Kidney (tissue), 14 donors: ENCODE results near the gene C10orf67. TPM values are rescaled to one million over a fixed set of nuclear protein-coding genes. Genes with fewer than 3 reads are reported as not detected.
"Not testable (repeated sequence)": the region's sequence is repeated elsewhere in the genome, so short reads cannot be mapped to it uniquely, and the experiment has no call there.

Experiments
- DNase-seq, 5 donors: peaks; one replicate each; pipeline ENCODE4 v3.0.0-alpha.2; 2013 to 2020
- FAIRE-seq: peaks from 2 replicates; lab custom pipeline; 2012; peaks lifted over from hg19 to GRCh38; lab: Jason Lieb, UNC
- H3K27ac ChIP-seq, 2 donors: one replicate each; pipeline ENCODE4 v1.7.0; 2013; ENCODE audit warnings: low read depth in 2 of 2, low read length in 2 of 2, inconsistent platforms in 1 of 2
- H3K27me3 ChIP-seq: one replicate; pipeline ENCODE4 v1.7.1; 2013; ENCODE audit warnings: low read length, inconsistent platforms; ENCODE audit not compliant: control insufficient read depth, insufficient read depth
- H3K36me3 ChIP-seq, 3 donors: one replicate each; pipeline versions ENCODE4 v1.7.0 to v1.7.1; 2013; ENCODE audit warnings: low read length in 3 of 3, control low read depth in 1 of 3, inconsistent platforms in 1 of 3; ENCODE audit not compliant: insufficient read depth in 3 of 3, control insufficient read depth in 2 of 3
- H3K4me1 ChIP-seq, 3 donors: one replicate each; pipeline versions ENCODE4 v1.7.0 to v1.7.1; 2013; ENCODE audit warnings: low read length in 3 of 3, inconsistent platforms in 1 of 3, low read depth in 1 of 3; ENCODE audit not compliant: control insufficient read depth in 2 of 3, insufficient read depth in 2 of 3
- H3K4me3 ChIP-seq, 3 donors: one replicate each; pipeline versions ENCODE4 v1.7.0 to v1.8.1; 2013; ENCODE audit warnings: low read length in 3 of 3, control low read depth in 1 of 3, inconsistent platforms in 1 of 3
- H3K9ac ChIP-seq, 3 donors: one replicate each; pipeline versions ENCODE4 v1.7.0 to v1.7.1; 2013; ENCODE audit warnings: low read length in 3 of 3, control low read depth in 1 of 3, inconsistent platforms in 1 of 3
- H3K9me3 ChIP-seq, 3 donors: one replicate each; pipeline versions ENCODE4 v1.7.0 to v1.7.1; 2013; ENCODE audit warnings: low read length in 3 of 3, control low read depth in 1 of 3, inconsistent platforms in 1 of 3; ENCODE audit not compliant: control insufficient read depth in 2 of 3, insufficient read depth in 1 of 3
- CTCF ChIP-seq: IDR thresholded peaks from 3 replicates; pipeline ENCODE4 v1.5.1; 2012; ENCODE audit warnings: mild to moderate bottlenecking, moderate library complexity, borderline replicate concordance; ENCODE audit not compliant: insufficient read depth; ENCODE audit errors: extremely low read depth
- intact Hi-C: fragments of 100-400 bp; cut with DNase I; formaldehyde crosslinking; loops from one replicate; pipeline ENCODE4 v1.11.1; 2022
- polyA plus RNA-seq: library from polyadenylated mRNA; stranded (reverse); fragments of 350-450 nt; fragmentation: Illumina TruSeq; extraction: RNeasy Lipid Tissue Mini Kit (QIAGEN cat#74804); gene quantifications from one replicate; pipeline ENCODE4 v1.2.3, GENCODE V29; 2014; ENCODE audit warnings: low read depth, low replicate concordance; ENCODE audit not compliant: insufficient read depth
- total RNA-seq: library from RNA; stranded (reverse); fragmentation: NEBNext Ultra II Directional; extraction: Animal tissue kit (Norgen Biotek cat#: 25700); gene quantifications from one replicate; pipeline ENCODE4 v1.2.1, GENCODE V29; 2021
- donor health status: control.
- donor health status: control.
- donor health status: control.
- donor health status: control.
- donor health status: control.
- donor health status: DM: yes; HTN: yes; CAD: no.
- donor health status: Normal renal cell carcinoma (clear cell type).

Gene C10orf67
- total and polyA plus RNA-seq, 2 donors from 2014 or later: 1.1 to 1.6 TPM

- H3K9me3 ChIP-seq: no peaks in the 10 kb centered on the region
- no peak overlapping the region for H3K4me3 ChIP-seq
- H3K36me3 ChIP-seq: no peaks in the 10 kb centered on the region
- H3K27ac ChIP-seq: no peak overlapping the region
- no peak for TF ChIP-seq CTCF
- H3K9ac ChIP-seq: no peak overlapping the region
- no peak for FAIRE-seq
- H3K27me3 ChIP-seq: no peaks in the 10 kb centered on the region
- intact Hi-C loops: no loop called here
- DNase-seq: peak in 1 of 5 donors; percentile 14
- H3K4me1 ChIP-seq: no peaks in the 10 kb centered on the region
These were observed 64.1 kb downstream of the C10orf67 start for GRCh38 chr10:23280419-23281043.

- DNase-seq (no peak), FAIRE-seq (no peak)
- no peaks in the 10 kb centered on the region for H3K36me3 ChIP-seq
- H3K4me3 ChIP-seq: no peak overlapping the region
- no peak for TF ChIP-seq CTCF
- no peak overlapping the region for H3K27ac ChIP-seq
- no peaks in the 10 kb centered on the region for H3K27me3 ChIP-seq
- intact Hi-C loops: no loop called here
- peaks cover 0 to 7% (median 0%) of the 10 kb centered on the region in 3 donors for H3K9me3 ChIP-seq
- no peak overlapping the region for H3K9ac ChIP-seq
- no peaks in the 10 kb centered on the region for H3K4me1 ChIP-seq
These were observed 69.2 kb downstream of the C10orf67 start for GRCh38 chr10:23275355-23275754.

GRCh38 chr10:23274179-23274578 is 70.4 kb downstream of the C10orf67 start:
- H3K4me3 ChIP-seq, intact Hi-C loops, H3K36me3 ChIP-seq, FAIRE-seq, H3K9ac ChIP-seq, DNase-seq, H3K27ac ChIP-seq, H3K9me3 ChIP-seq, H3K27me3 ChIP-seq, H3K4me1 ChIP-seq: not testable (repeated sequence)

GRCh38 chr10:23270531-23270930 is 74.1 kb downstream of the C10orf67 start:
- H3K27me3 ChIP-seq: no peaks in the 10 kb centered on the region
- H3K36me3 ChIP-seq: no peaks in the 10 kb centered on the region
- no peak for TF ChIP-seq CTCF
- intact Hi-C loops: no loop called here
- H3K4me1 ChIP-seq: no peaks in the 10 kb centered on the region
- H3K27ac ChIP-seq: no peak overlapping the region
- no peak for FAIRE-seq
- peaks cover 0 to 7% (median 0%) of the 10 kb centered on the region in 3 donors for H3K9me3 ChIP-seq
- no peak for DNase-seq
- H3K4me3 ChIP-seq: no peak overlapping the region
- H3K9ac ChIP-seq: no peak overlapping the region
